GM19324 (cell line): ENCODE data around the gene CELF4.
"Not testable (repeated sequence)": the region's sequence is repeated elsewhere in the genome, so short reads cannot be mapped to it uniquely, and the experiment has no call there.

Experiments
- ATAC-seq: cut with Tn5 transposase; IDR thresholded peaks from one replicate; pipeline ENCODE4 v1.9.1; 2021; ENCODE audit warnings: mild to moderate bottlenecking, moderate library complexity; ENCODE audit not compliant: unreplicated experiment, low FRiP score

The CELF4 gene

GRCh38 chr18:37383036-37383785 is 182.4 kb downstream of the CELF4 start:
- ATAC-seq, result no peak

- ATAC-seq, result no peak
Measured at GRCh38 chr18:37381554-37381953, 184.0 kb downstream of the CELF4 start.

GRCh38 chr18:37380546-37381110 is 185.0 kb downstream of the CELF4 start:
- no peak for ATAC-seq

GRCh38 chr18:37378336-37379010 is 187.1 kb downstream of the CELF4 start:
- ATAC-seq, result no peak

- ATAC-seq, result no peak
Measured at GRCh38 chr18:37375181-37375580, 190.4 kb downstream of the CELF4 start.

- ATAC-seq, result no peak
Measured at GRCh38 chr18:37368110-37368954, 197.3 kb downstream of the CELF4 start.

- ATAC-seq, result no peak
Measured at GRCh38 chr18:37364237-37364636, 201.4 kb downstream of the CELF4 start.

GRCh38 chr18:37362158-37362890 is 203.3 kb downstream of the CELF4 start:
- ATAC-seq, result no peak

- ATAC-seq, result no peak
Measured at GRCh38 chr18:37361335-37362157, 204.1 kb downstream of the CELF4 start.

GRCh38 chr18:37358061-37358460 is 207.5 kb downstream of the CELF4 start:
- not testable (repeated sequence) for ATAC-seq

- no peak for ATAC-seq
Measured at GRCh38 chr18:37355772-37356171, 209.8 kb downstream of the CELF4 start.

- no peak for ATAC-seq
Measured at GRCh38 chr18:37351110-37351509, 214.5 kb downstream of the CELF4 start.

GRCh38 chr18:37348729-37349128 is 216.9 kb downstream of the CELF4 start:
- no peak for ATAC-seq

GRCh38 chr18:37346048-37346447 is 219.6 kb downstream of the CELF4 start:
- ATAC-seq, result no peak

GRCh38 chr18:37343542-37343851 is 222.1 kb downstream of the CELF4 start:
- ATAC-seq, result no peak

GRCh38 chr18:37341473-37342086 is 224.0 kb downstream of the CELF4 start:
- ATAC-seq, result no peak

- ATAC-seq, result no peak
Measured at GRCh38 chr18:37341016-37341415, 224.6 kb downstream of the CELF4 start.

- no peak for ATAC-seq
Measured at GRCh38 chr18:37339701-37340215, 225.8 kb downstream of the CELF4 start.
